ENCODE measurements around the gene GPR89B.
"Not testable (repeated sequence)": the region's sequence is repeated elsewhere in the genome, so short reads cannot be mapped to it uniquely, and the experiment has no call there.

The GPR89B gene

GRCh38 chr1:148032690-148033089 is 104.5 kb downstream of the GPR89B start:
- not testable (repeated sequence) for DNase-seq (ENCODE audit: low read depth)

- DNase-seq (ENCODE audit: low read depth), result not testable (repeated sequence)
Measured at GRCh38 chr1:148033147-148033546, 104.9 kb downstream of the GPR89B start.

- not testable (repeated sequence) for DNase-seq (ENCODE audit: low read depth)
Measured at GRCh38 chr1:148037850-148038461, 109.7 kb downstream of the GPR89B start.

- peak; percentile 45 for DNase-seq (ENCODE audit: low read depth)
Measured at GRCh38 chr1:148038462-148039333, 110.5 kb downstream of the GPR89B start.

Measured in stimulated activated CD8-positive, alpha-beta memory T cell treated with anti-CD3 and anti-CD28 coated beads, Interleukin-4, amount 100 ng/mL, for 24 hours (primary cell).